Stimulated activated CD4-positive, alpha-beta T cell treated with anti-CD3 and anti-CD28 coated beads, Interleukin-15, amount 100 ng/mL, for 1 hour (primary cell): ENCODE results near the gene COL24A1.
A peak's percentile ranks its signal among the peaks of the same experiment; 100 is the strongest.
"Not testable (repeated sequence)": the region's sequence is repeated elsewhere in the genome, so short reads cannot be mapped to it uniquely, and the experiment has no call there.

ENCODE experiments used
- DNase-seq, 2 donors: peaks; one replicate each; pipeline ENCODE4 v3.0.0-alpha.2; 2020; ENCODE audit warnings: low read depth in 1 of 2, low spot score in 1 of 2

COL24A1 gene

GRCh38 chr1:85822696-85823095 lies 333.9 kb downstream of the COL24A1 start:
- no peak for DNase-seq

GRCh38 chr1:85818371-85818770 lies 338.2 kb downstream of the COL24A1 start:
- DNase-seq: no peak

- no peak for DNase-seq
Measured at GRCh38 chr1:85816606-85817005, 340.0 kb downstream of the COL24A1 start.

GRCh38 chr1:85815906-85816305 lies 340.7 kb downstream of the COL24A1 start:
- DNase-seq: no peak

GRCh38 chr1:85806236-85806965 lies 350.2 kb downstream of the COL24A1 start:
- no peak for DNase-seq

GRCh38 chr1:85801520-85801919 lies 355.1 kb downstream of the COL24A1 start:
- DNase-seq: no peak

GRCh38 chr1:85799737-85800136 lies 356.8 kb downstream of the COL24A1 start:
- no peak for DNase-seq

GRCh38 chr1:85798419-85798818 lies 358.2 kb downstream of the COL24A1 start:
- no peak for DNase-seq

GRCh38 chr1:85777021-85777420 lies 379.6 kb downstream of the COL24A1 start:
- DNase-seq: not testable (repeated sequence)

- no peak for DNase-seq
Measured at GRCh38 chr1:85762804-85763203, 393.8 kb downstream of the COL24A1 start.

GRCh38 chr1:85756864-85757263 lies 399.7 kb downstream of the COL24A1 start:
- DNase-seq: no peak

- DNase-seq: no peak
Measured at GRCh38 chr1:85748120-85748519, 408.5 kb downstream of the COL24A1 start.

GRCh38 chr1:85746777-85747176 lies 409.8 kb downstream of the COL24A1 start:
- DNase-seq: no peak

- no peak for DNase-seq
Measured at GRCh38 chr1:85743814-85744213, 412.8 kb downstream of the COL24A1 start.

- no peak for DNase-seq
Measured at GRCh38 chr1:85734931-85735330, 421.6 kb downstream of the COL24A1 start.

GRCh38 chr1:85718678-85719340 lies 437.8 kb downstream of the COL24A1 start:
- no peak for DNase-seq

GRCh38 chr1:85714418-85715114 lies 442.0 kb downstream of the COL24A1 start:
- not testable (repeated sequence) for DNase-seq

- DNase-seq: no peak
Measured at GRCh38 chr1:85708829-85709227, 447.7 kb downstream of the COL24A1 start.

- peak; percentile 68 for DNase-seq
Measured at GRCh38 chr1:85707990-85708828, 448.4 kb downstream of the COL24A1 start, which contains the start of gene ZNHIT6. Gene ZNHIT6, minus strand, starts transcription at chr1:85708433. Its CDS starts 149 bp downstream, at chr1:85708284.

GRCh38 chr1:85707267-85707989 lies 449.1 kb downstream of the COL24A1 start:
- no peak for DNase-seq
